GM21723 (cell line): ENCODE data around the gene HOXD3.

Experiments
- ATAC-seq: cut with Tn5 transposase; IDR thresholded peaks from one replicate; pipeline ENCODE4 v1.9.1; 2021; ENCODE audit warnings: mild to moderate bottlenecking, moderate library complexity; ENCODE audit not compliant: unreplicated experiment

The HOXD3 gene

GRCh38 chr2:176148751-176149421 is 8.2 kb upstream of the HOXD3 start:
- no peak for ATAC-seq

DNA sequence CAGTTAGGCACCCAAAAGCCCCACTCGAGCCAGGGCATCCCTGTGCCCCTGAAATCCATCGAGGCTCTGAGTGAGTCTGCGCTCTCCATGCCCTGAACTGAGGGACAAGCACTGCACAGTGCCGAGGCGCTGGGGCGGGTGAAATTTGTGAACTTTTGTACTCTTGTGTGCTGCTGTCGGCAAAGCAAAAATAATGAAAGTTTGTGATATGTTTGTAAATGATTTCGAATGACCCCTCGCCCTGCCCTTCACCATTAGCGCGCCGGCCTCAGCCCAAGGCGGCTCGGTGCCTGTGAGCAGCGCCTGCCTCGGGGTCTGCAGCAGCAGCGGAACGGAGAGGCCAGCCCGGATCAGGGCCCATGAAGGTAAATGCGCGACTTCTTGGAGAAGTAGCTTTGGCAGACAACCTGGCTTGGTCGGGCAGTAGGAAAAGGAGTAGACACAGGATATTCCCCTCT is 7.6 kb upstream of the HOXD3 start:
- no peak for ATAC-seq

GRCh38 chr2:176149939-176150583 is 7.0 kb upstream of the HOXD3 start:
- no peak for ATAC-seq

GRCh38 chr2:176150584-176151441 is 6.3 kb upstream of the HOXD3 start:
- no peak for ATAC-seq

DNA sequence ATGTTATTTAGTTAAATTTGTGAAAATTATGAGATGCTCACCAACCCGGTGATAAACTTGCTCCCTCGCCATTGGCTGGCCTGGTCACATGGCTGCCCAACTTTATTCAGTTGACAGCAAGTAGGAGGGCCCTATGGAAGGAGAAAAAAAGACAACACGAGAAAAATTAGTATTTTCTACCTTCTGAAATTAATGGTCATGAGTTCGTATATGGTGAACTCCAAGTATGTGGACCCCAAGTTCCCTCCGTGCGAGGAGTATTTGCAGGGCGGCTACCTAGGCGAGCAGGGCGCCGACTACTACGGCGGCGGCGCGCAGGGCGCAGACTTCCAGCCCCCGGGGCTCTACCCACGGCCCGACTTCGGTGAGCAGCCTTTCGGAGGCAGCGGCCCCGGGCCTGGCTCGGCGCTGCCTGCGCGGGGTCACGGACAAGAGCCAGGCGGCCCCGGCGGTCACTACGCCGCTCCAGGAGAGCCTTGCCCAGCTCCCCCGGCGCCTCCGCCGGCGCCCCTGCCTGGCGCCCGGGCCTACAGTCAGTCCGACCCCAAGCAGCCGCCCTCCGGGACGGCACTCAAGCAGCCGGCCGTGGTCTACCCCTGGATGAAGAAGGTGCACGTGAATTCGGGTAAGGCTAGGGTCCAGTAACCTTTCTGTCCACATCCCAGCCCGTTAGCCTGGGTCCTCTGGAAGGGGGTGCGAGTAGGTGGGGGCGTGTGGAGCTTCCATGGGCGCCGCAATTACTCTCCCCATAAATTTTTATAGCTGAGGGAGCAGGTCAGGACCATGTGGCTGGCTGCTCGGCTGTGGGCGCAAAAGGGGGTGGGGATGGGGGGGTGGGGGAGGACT is 5.4 kb upstream of the HOXD3 start, which contains the start of gene HOXD4:
Gene HOXD4, plus strand, starts transcription at position 109 of the 846 bp plus-strand sequence. Its CDS starts 84 bp downstream, at position 193.
- no peak for ATAC-seq

DNA sequence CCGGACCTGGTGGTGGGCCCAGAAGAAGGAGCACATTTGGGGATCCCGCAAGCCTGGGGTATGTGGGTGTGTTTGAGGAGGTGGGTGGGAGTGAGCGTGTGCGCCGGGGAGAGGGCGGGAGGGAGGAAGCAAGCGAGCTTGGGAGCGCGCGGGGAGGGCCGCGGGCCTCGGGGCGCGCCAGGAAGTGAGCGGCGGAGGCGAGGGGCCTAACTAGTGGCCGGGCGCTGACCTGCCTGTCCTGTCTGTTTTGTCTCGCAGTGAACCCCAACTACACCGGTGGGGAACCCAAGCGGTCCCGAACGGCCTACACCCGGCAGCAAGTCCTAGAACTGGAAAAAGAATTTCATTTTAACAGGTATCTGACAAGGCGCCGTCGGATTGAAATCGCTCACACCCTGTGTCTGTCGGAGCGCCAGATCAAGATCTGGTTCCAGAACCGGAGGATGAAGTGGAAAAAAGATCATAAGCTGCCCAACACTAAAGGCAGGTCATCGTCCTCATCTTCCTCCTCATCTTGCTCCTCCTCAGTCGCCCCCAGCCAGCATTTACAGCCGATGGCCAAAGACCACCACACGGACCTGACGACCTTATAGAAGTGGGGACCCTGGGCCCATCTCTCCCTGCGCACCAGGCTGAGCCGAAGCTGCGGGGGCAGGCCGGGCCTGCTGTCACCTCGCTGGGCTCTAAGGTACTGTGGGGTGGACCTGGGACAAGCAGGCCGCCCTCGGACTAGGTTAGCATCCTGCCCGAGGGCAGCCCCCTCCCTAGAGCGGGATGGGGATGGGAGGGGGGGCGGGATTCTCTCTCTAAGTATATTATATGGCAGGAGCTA is 4.5 kb upstream of the HOXD3 start:
- ATAC-seq = no peak

DNA sequence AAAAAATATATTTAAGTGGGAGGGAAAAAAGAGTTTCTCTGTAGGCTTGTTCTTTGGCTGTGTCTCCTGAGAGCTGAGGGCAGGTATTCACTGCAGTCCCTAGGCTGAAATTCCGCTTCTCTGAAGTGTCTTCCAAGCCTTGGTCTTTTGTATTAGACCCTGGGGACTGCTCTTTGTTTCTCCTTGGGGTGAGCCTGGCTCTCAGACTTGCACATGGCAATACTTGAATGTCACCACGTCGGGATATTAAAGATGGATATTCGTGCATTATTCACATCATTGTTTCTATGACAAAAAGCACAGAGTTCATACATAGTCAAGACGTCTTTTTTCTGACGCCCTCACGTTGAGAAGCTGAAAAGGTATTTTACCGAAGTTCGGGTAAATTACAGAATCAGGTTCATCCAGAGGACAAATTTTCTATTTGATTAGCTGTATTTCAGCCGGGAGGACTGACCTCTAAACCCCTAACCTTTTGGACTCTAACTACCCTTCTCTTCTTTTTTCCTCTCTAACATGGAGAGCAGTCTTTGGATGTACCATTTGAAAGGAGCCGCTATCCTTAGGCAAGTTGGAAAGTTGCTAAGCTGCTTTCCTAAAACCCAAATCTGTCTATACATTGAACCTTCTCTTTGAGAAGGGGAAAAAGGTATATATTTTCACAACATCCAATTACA is 2.4 kb upstream of the HOXD3 start:
- no peak for ATAC-seq

GRCh38 chr2:176155356-176156044 is 1.6 kb upstream of the HOXD3 start:
- ATAC-seq = no peak

DNA sequence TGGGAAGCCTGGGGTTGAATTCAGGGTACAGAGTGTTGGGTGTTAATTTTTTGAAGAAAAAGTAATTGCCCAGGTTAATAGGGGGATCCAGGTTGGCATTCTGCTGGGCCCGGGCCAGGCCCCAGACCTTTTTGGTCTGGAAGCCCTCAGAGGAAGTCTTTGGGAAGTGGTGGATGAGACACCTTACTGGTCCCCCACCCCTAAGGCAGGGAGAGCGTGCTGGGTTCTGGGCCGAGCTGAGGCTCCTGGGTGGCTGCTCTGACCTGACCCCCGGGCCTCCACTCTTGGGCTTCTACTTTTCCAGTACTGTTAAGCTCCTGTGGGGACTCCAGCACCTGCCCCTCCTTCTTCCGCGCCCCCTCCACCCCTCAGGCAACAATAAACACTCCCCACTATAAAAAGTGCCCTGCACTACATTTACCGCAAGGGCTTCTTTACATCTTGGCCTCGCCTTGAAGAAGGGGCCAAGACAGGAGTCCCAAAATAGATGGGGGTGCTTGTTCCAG is 753 bp upstream of the HOXD3 start:
- no peak for ATAC-seq

DNA sequence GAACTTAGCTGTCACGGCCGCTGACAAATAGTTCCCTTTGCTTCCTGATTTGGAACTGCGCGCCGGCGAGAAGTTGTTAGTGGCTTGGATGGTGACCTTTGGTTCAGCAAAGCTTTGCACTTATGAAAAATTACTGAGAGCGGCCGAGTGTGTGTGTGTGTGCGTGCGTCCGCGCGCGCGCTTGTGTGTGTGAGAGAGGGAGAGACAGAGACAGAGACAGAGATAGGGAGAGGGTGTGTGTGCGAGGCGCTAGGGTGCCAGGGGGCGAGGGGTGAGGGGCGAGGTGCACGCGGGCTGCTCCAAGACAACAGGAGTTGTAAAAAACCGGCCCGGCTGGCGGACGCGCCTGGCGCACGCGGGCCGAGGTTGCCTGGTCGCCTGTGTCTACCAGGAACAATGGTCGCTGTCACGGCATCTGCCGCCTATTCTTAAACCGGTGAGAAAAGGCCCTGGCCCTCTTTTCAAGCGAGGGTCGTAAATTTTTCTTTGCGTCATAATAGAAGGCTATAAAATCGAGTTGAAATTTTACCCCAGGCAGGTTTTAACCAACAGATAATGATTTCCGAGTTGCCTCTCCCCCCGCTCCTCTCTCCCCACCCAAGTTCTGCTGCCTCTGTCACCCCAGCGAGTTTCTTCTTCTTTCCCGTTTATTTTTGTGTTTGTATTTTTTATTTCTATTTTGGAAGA is 535 bp downstream of the HOXD3 start:
- ATAC-seq = no peak

DNA sequence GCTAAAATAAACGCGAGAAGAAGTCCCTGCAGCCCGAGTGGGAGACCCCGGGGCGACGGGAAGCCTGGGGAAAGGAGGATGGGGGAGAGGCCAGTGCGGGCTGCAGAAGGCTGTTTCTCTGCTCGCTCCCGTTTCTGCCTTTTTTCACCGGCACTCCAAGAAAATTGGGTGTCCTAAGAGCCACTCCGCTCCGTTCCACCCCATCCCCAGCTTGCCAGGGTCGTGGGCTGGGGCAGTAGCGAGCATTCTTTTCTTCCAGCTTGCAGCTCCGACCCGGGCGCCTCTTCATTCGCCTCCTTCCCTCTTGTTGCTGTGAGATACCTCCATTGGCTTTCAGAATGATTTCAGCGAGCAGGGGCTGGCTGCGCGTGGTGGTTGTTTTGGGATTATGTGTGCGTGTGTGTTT is 1.1 kb downstream of the HOXD3 start:
- ATAC-seq = no peak

DNA sequence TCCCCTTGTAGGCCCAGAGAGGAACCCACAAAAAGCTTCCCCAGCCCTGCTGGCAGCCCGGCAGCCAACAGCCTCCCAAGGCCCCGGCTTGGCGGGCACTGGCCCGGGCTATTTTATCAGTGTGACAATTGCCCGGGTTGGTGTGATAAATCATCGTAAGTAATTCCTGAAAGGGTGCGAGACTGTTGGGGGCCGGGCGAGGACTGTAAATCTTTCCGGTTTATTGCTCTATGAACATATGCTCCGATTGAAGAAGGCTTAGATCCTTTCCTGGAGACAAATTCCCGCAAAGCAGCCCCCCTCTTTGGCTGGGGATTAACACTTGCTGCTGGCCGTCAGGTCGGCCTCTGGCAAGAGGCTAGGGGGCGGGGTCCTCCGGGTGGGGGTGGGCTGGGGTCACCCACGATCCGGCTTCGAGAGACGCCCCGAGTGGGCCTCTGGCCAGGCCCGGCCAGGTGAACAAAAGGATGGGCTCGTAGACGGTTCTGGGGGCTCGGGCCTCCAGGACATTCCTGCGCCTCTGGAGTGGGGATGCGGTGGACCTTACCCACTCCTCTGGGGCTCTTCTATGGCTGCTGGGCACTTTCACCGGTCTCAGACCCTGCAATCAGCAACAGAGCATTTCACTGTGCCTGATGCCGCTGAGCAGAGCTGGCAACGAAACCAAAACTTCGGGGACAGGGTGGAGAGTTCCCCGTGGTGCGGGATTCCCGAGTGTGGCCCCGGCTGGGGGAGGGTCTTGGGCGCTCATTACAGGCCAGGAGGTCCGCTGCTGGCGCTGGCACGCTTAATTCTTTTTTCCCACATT is 2.0 kb downstream of the HOXD3 start:
- ATAC-seq = no peak

- no peak for ATAC-seq
Observed at GRCh38 chr2:176159663-176160250, 2.6 kb downstream of the HOXD3 start.

GRCh38 chr2:176160251-176160985 is 3.3 kb downstream of the HOXD3 start:
- ATAC-seq = no peak

GRCh38 chr2:176160986-176161824 is 4.1 kb downstream of the HOXD3 start:
- no peak for ATAC-seq
